HG03354 (cell line): ENCODE results near the gene DAZ1.
"Not testable (repeated sequence)": the region's sequence is repeated elsewhere in the genome, so short reads cannot be mapped to it uniquely, and the experiment has no call there.

Source experiments
- ATAC-seq: cut with Tn5 transposase; IDR thresholded peaks from one replicate; pipeline ENCODE4 v1.9.1; 2021; ENCODE audit warnings: mild to moderate bottlenecking; ENCODE audit not compliant: unreplicated experiment, poor library complexity, severe bottlenecking

DAZ1 gene

DNA sequence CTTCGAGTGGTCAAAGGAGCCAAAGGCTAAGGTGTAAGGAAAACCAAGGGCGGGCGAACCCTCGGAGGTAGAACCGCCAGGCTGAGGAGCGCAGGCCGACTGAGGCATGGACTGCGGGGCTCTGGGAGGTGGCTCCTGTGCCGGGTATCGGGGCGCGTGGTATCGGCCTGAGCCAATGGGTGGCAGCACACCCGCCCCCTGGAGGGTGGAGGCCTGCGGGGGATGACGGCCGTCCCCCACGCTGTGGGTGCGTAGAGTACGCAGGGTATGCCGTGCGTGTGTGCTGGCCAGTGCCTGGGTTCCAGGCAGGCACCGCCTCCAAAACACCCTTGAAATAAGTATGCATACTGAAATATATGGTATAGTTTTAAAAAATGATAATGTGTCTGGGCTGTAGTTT lies at the start of gene DAZ1:
DAZ1 (minus strand) TSS at position 101 of the 400 bp plus-strand sequence. CDS start 208 bp downstream, outside the sequence.
- ATAC-seq, result not testable (repeated sequence)

GRCh38 chrY:23219233-23219632 lies 20.4 kb upstream of the DAZ1 start, which contains the start of gene DAZ2:
DAZ2 (plus strand) TSS chrY:23219533; CDS start chrY:23219741, 208 bp downstream.
- ATAC-seq, result not testable (repeated sequence)

DNA sequence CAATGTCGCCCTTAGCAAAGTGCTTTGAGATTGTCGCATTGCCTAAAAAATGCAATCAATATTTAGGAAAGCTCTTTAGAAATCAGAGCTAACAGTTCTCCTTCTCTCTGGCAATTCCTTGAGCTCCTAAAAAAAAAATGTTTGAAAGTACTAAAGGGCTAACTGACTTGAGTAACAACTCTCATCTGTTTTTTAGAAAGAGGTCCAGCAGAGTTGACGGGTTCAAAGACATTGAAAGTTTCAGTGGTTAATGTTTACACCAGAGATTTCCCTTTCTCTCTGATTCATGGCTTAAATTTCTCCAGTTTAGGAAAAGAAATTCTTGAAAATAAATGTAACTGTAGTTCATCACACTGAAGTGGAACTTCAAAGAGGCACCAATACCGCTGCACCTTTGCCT lies 11.9 kb upstream of the DAZ1 start:
- ATAC-seq, result not testable (repeated sequence)

- ATAC-seq, result not testable (repeated sequence)
Observed at GRCh38 chrY:23209802-23210495, 11.1 kb upstream of the DAZ1 start.

GRCh38 chrY:23207455-23207854 lies 8.6 kb upstream of the DAZ1 start:
- not testable (repeated sequence) for ATAC-seq
